Stimulated activated CD8-positive, alpha-beta memory T cell treated with anti-CD3 and anti-CD28 coated beads, Interleukin-15, amount 100 ng/mL, for 1 hour (primary cell): ENCODE data around the gene HOXD13.

Source experiments
- DNase-seq: peaks from one replicate; pipeline ENCODE4 v3.0.0-alpha.2; 2020; ENCODE audit warnings: low read depth

HOXD13 gene

GRCh38 chr2:176106581-176107539 is 14.3 kb downstream of the HOXD13 start, which contains the start of gene HOXD11:
HOXD11 (plus strand) TSS chr2:176107280; CDS start chr2:176107356, 76 bp downstream.
- no peak for DNase-seq

- DNase-seq = no peak
These were observed 15.2 kb downstream of the HOXD13 start for GRCh38 chr2:176107731-176108181.

- DNase-seq = no peak
These were observed 16.8 kb downstream of the HOXD13 start for GRCh38 chr2:176109192-176109901.

- DNase-seq = no peak
These were observed 17.4 kb downstream of the HOXD13 start for GRCh38 chr2:176109946-176110345.

GRCh38 chr2:176110415-176111308 is 18.1 kb downstream of the HOXD13 start:
- DNase-seq = no peak

- DNase-seq = no peak
These were observed 18.8 kb downstream of the HOXD13 start for GRCh38 chr2:176111309-176111663.

- no peak for DNase-seq
These were observed 19.4 kb downstream of the HOXD13 start for GRCh38 chr2:176111846-176112374.

GRCh38 chr2:176112375-176113302 is 20.1 kb downstream of the HOXD13 start:
- DNase-seq = no peak

- DNase-seq = no peak
These were observed 21.8 kb downstream of the HOXD13 start for GRCh38 chr2:176114120-176114929.

- no peak for DNase-seq
These were observed 22.6 kb downstream of the HOXD13 start for GRCh38 chr2:176114930-176115625.

- DNase-seq = no peak
These were observed 23.6 kb downstream of the HOXD13 start, which contains the start of gene HOXD10 for GRCh38 chr2:176115883-176116813. HOXD10 (plus strand) TSS chr2:176116778; CDS start chr2:176116834, 56 bp downstream.

GRCh38 chr2:176117162-176117822 is 24.8 kb downstream of the HOXD13 start:
- DNase-seq = no peak

GRCh38 chr2:176117823-176118371 is 25.4 kb downstream of the HOXD13 start:
- no peak for DNase-seq

GRCh38 chr2:176118601-176119339 is 26.2 kb downstream of the HOXD13 start:
- DNase-seq = no peak

GRCh38 chr2:176120364-176121189 is 28.1 kb downstream of the HOXD13 start:
- no peak for DNase-seq
